Keratinocyte (primary cell): ENCODE results near the gene TNFRSF17. TPM values are rescaled to one million over a fixed set of nuclear protein-coding genes. Genes with fewer than 3 reads are reported as not detected.

Experiments
- DNase-seq: peaks from one replicate; pipeline ENCODE4 v3.0.0-alpha.2; 2011; ENCODE audit warnings: low read depth, missing footprints, low spot score
- FAIRE-seq: peaks from 2 replicates; lab custom pipeline; 2011; peaks lifted over from hg19 to GRCh38; lab: Jason Lieb, UNC
- H2AFZ ChIP-seq: 2 replicates; pipeline ENCODE4 v1.6.0; 2012; ENCODE audit warnings: low read length, control low read depth, inconsistent platforms; ENCODE audit not compliant: control insufficient read depth
- H3K27ac ChIP-seq: 2 replicates; pipeline ENCODE4 v1.5.1; 2011; ENCODE audit warnings: low read length; ENCODE audit not compliant: control insufficient read depth, insufficient read depth
- H3K27me3 ChIP-seq: 3 replicates; pipeline ENCODE4 v1.6.0; 2011; ENCODE audit warnings: low read length; ENCODE audit not compliant: control insufficient read depth, insufficient read depth; ENCODE audit errors: extremely low read depth
- H3K36me3 ChIP-seq, 2 experiments: 2 replicates in 1 of 2; 3 replicates in 1 of 2; pipeline ENCODE4 v1.5.1; 2011; ENCODE audit warnings: low read length in 2 of 2, mild to moderate bottlenecking in 1 of 2; ENCODE audit not compliant: control insufficient read depth in 2 of 2, insufficient read depth in 2 of 2; ENCODE audit errors: extremely low read depth in 1 of 2
- H3K4me1 ChIP-seq: 3 replicates; pipeline ENCODE4 v1.5.1; 2011; ENCODE audit warnings: low read length; ENCODE audit not compliant: control insufficient read depth, insufficient read depth; ENCODE audit errors: extremely low read depth
- H3K4me2 ChIP-seq: 3 replicates; pipeline ENCODE4 v1.6.0; 2011; ENCODE audit warnings: low read depth, low read length; ENCODE audit not compliant: control insufficient read depth, insufficient read depth; ENCODE audit errors: extremely low read depth
- H3K4me3 ChIP-seq, 3 experiments: fragments of 200-600 bp in 1 of 3; sonication (generic) in 1 of 3; 2 replicates in 2 of 3; 3 replicates in 1 of 3; pipeline ENCODE4 v1.5.1; 2011 to 2016; ENCODE audit warnings: low read length in 3 of 3, mild to moderate bottlenecking in 3 of 3, control low read depth in 2 of 3, inconsistent platforms in 1 of 3, low read depth in 1 of 3, mixed read lengths in 1 of 3, mixed run types in 1 of 3, moderate library complexity in 1 of 3; ENCODE audit not compliant: control insufficient read depth in 2 of 3, insufficient read depth in 2 of 3; ENCODE audit errors: extremely low read depth in 1 of 3
- H3K79me2 ChIP-seq: 2 replicates; pipeline ENCODE4 v1.6.0; 2012; ENCODE audit warnings: low read length; ENCODE audit not compliant: control insufficient read depth, insufficient read depth
- H3K9ac ChIP-seq: 3 replicates; pipeline ENCODE4 v1.6.0; 2011; ENCODE audit warnings: low read length; ENCODE audit not compliant: control insufficient read depth, insufficient read depth; ENCODE audit errors: extremely low read depth
- H3K9me1 ChIP-seq: 3 replicates; pipeline ENCODE4 v1.6.0; 2011; ENCODE audit warnings: low read length; ENCODE audit not compliant: control insufficient read depth, insufficient read depth; ENCODE audit errors: extremely low read depth
- H3K9me3 ChIP-seq: 2 replicates; pipeline ENCODE4 v1.5.1; 2012; ENCODE audit warnings: low read depth, low read length; ENCODE audit not compliant: control insufficient read depth
- H4K20me1 ChIP-seq: 3 replicates; pipeline ENCODE4 v1.6.0; 2011; ENCODE audit warnings: low read length; ENCODE audit not compliant: control insufficient read depth, insufficient read depth; ENCODE audit errors: extremely low read depth
- CTCF ChIP-seq, 3 experiments: IDR thresholded peaks in 1 of 3; conservative IDR thresholded peaks in 1 of 3; optimal IDR thresholded peaks in 1 of 3; 2 replicates in 2 of 3; 3 replicates in 1 of 3; pipeline versions ENCODE3 to v1.5.1; 2011; ENCODE audit warnings: low read length in 3 of 3, mild to moderate bottlenecking in 3 of 3, moderate library complexity in 2 of 3, control low read depth in 1 of 3, inconsistent platforms in 1 of 3; ENCODE audit not compliant: insufficient read depth in 2 of 3; ENCODE audit errors: extremely low read depth in 1 of 3
- EZH2 ChIP-seq: IDR thresholded peaks from one replicate; pipeline ENCODE4 v1.6.1; 2012; ENCODE audit warnings: inconsistent platforms, mild to moderate bottlenecking, low read length, moderate library complexity
- dilution Hi-C: fragments of 300-500 bp; cut with MboI; formaldehyde crosslinking; loops from one replicate; pipeline ENCODE4 v1.7.0; 2020; ENCODE audit warnings: low sequenced_read_pairs; ENCODE audit not compliant: extremely low pct_ligation_motif_present
- polyA plus RNA-seq, 5 experiments: library from polyadenylated mRNA; depleted of rRNA in 3 of 5; stranded (reverse) in 3 of 5; stranded (forward) in 1 of 5; unstranded in 1 of 5; fragments of >200 nt; gene quantifications; 1 replicate in 1 of 5; 2 replicates in 3 of 5; 3 replicates in 1 of 5; pipeline versions ENCODE4 v1.2.1 to v1.2.3, GENCODE V29; 2011 to 2012; ENCODE audit warnings: missing spikeins in 2 of 5, low read depth in 1 of 5, low replicate concordance in 1 of 5

Gene TNFRSF17
- polyA plus RNA-seq, 1 donor (not counting 4 experiments of a cell fraction or from before 2014, with no cell fraction given), result not detected

- no peak for FAIRE-seq
- H2AFZ ChIP-seq, result no peak overlapping the region
- no peak overlapping the region for H3K9ac ChIP-seq
- H3K4me2 ChIP-seq, result no peak overlapping the region
- dilution Hi-C loops, result no loop called here
- no peak overlapping the region for H3K4me3 ChIP-seq
- no peaks in the 10 kb centered on the region for H3K4me1 ChIP-seq
- TF ChIP-seq CTCF (optimal IDR thresholded peaks at IDR 0.05 in 1 of 3, IDR thresholded peaks at IDR 0.05 in 1 of 3, conservative IDR thresholded peaks at IDR 0.05 in 1 of 3; ENCODE audit: extremely low read depth in 1 of 3, insufficient read depth in 2 of 3, low read length in 3 of 3) (no peak), EZH2 (no peak)
- no peak for DNase-seq
- no peaks in the 10 kb centered on the region for H3K79me2 ChIP-seq
- no peaks in the 10 kb centered on the region for H4K20me1 ChIP-seq
- no peaks in the 10 kb centered on the region for H3K27me3 ChIP-seq
- no peaks in the 10 kb centered on the region for H3K9me3 ChIP-seq
- H3K36me3 ChIP-seq, result peaks cover 0 to 2% of the 10 kb centered on the region in 2 experiments
- no peak overlapping the region for H3K27ac ChIP-seq
- no peaks in the 10 kb centered on the region for H3K9me1 ChIP-seq
Observed at GRCh38 chr16:12010388-12011251, 45.6 kb downstream of the TNFRSF17 start.

- Histone ChIP-seq H3K27me3 (no peaks in the 10 kb centered on the region), H3K4me3 (no peak overlapping the region), H3K9me1 (no peaks in the 10 kb centered on the region), H3K4me1 (peaks cover 4% of the 10 kb centered on the region), H3K79me2 (no peaks in the 10 kb centered on the region), H3K9me3 (no peaks in the 10 kb centered on the region), H3K9ac (no peak overlapping the region), H4K20me1 (no peaks in the 10 kb centered on the region), H2AFZ (no peak overlapping the region), H3K27ac (no peak overlapping the region), H3K36me3 (peaks cover 0 to 2% of the 10 kb centered on the region in 2 experiments), H3K4me2 (no peak overlapping the region)
- dilution Hi-C loops, result no loop called here
- FAIRE-seq (no peak), DNase-seq (no peak)
- no peak for TF ChIP-seq EZH2
- no peak for TF ChIP-seq CTCF (optimal IDR thresholded peaks at IDR 0.05 in 1 of 3, IDR thresholded peaks at IDR 0.05 in 1 of 3, conservative IDR thresholded peaks at IDR 0.05 in 1 of 3; ENCODE audit: extremely low read depth in 1 of 3, insufficient read depth in 2 of 3, low read length in 3 of 3)
Observed at GRCh38 chr16:12011565-12011964, 46.6 kb downstream of the TNFRSF17 start.
